Right lobe of liver (tissue), 4 donors: ENCODE results near the gene AAGAB.

Source experiments
- POLR2A ChIP-seq: fragments of 450-650 bp; IDR thresholded peaks from one replicate; pipeline ENCODE4 v1.6.1; 2017; ENCODE audit warnings: antibody characterized with exemption, mild to moderate bottlenecking
- TF ChIP-seq, protein P1 (sequence below), 4 donors: fragments of 200-600 bp in 3 of 4; fragments of 450-650 bp in 1 of 4; IDR thresholded peaks; one replicate each; pipeline versions ENCODE4 v1.5.1 to v1.8.0; 2016 to 2022; ENCODE audit warnings: antibody characterized with exemption in 4 of 4, mild to moderate bottlenecking in 2 of 4
- donor health status: DM: no; HTN: no; CAD: no.
- donor health status: DM: no; HTN: no; CAD: no.
- donor health status: DM: no; HTN: yes; CAD: no.

DNA sequence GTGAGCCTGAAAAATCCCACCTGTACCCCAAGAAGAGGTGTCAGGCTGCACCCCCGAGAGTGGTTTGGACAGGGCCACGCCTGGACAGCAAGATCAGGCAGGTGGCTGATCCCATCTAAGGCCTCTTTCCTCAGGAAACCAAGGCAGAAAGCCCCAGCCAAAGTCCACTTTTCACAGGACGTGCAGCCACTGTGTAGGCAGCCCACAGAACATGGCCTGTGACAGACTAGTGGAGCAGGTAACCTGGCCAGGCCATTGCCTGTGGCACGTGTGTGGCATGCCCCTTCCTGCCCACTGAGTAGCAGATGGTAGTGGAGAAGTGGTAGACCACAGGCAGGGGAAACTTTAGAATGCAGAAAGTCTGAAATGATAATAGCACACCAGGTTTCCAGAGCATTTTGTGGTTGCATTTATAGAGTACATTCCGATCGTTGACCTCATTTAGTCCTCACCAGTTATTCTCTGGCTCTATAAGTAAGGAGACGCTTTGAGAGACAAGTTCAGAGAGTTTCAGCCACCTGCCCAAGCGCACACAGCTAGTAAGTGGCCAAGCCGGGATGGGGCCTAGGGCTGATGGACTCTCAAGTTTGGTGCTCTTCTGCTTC lies 68.7 kb downstream of the AAGAB start:
- TF ChIP-seq, protein P1, sequence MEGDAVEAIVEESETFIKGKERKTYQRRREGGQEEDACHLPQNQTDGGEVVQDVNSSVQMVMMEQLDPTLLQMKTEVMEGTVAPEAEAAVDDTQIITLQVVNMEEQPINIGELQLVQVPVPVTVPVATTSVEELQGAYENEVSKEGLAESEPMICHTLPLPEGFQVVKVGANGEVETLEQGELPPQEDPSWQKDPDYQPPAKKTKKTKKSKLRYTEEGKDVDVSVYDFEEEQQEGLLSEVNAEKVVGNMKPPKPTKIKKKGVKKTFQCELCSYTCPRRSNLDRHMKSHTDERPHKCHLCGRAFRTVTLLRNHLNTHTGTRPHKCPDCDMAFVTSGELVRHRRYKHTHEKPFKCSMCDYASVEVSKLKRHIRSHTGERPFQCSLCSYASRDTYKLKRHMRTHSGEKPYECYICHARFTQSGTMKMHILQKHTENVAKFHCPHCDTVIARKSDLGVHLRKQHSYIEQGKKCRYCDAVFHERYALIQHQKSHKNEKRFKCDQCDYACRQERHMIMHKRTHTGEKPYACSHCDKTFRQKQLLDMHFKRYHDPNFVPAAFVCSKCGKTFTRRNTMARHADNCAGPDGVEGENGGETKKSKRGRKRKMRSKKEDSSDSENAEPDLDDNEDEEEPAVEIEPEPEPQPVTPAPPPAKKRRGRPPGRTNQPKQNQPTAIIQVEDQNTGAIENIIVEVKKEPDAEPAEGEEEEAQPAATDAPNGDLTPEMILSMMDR (IDR thresholded peaks at IDR 0.05), result no peak
- TF ChIP-seq POLR2A, result no peak
